SIG-M5 treated with dmso at 0.1 percent for 504 hours (cell line): ENCODE measurements around the gene ZNF324.
"Not testable (repeated sequence)": the region's sequence is repeated elsewhere in the genome, so short reads cannot be mapped to it uniquely, and the experiment has no call there.

Experiments used
- DNase-seq: peaks from one replicate; lab custom pipeline; 2025; ENCODE audit not compliant: unreplicated experiment; lab: John Stamatoyannopoulos, UW

The ZNF324 gene

GRCh38 chr19:58498316-58499020 lies 31.6 kb downstream of the ZNF324 start:
- DNase-seq: no peak

GRCh38 chr19:58499021-58499927 lies 32.4 kb downstream of the ZNF324 start:
- DNase-seq: peak; percentile 98

GRCh38 chr19:58500242-58500641 lies 33.4 kb downstream of the ZNF324 start:
- no peak for DNase-seq

- DNase-seq: not testable (repeated sequence)
Measured at GRCh38 chr19:58507602-58508223, 40.8 kb downstream of the ZNF324 start.

GRCh38 chr19:58509731-58510083 lies 42.8 kb downstream of the ZNF324 start:
- no peak for DNase-seq

GRCh38 chr19:58510084-58510862 lies 43.4 kb downstream of the ZNF324 start:
- DNase-seq: no peak

- no peak for DNase-seq
Measured at GRCh38 chr19:58511353-58512208, 44.7 kb downstream of the ZNF324 start, which contains the start of gene SLC27A5. Gene SLC27A5, minus strand, starts transcription at chr19:58511992. Its CDS starts 37 bp downstream, at chr19:58511955.

GRCh38 chr19:58513213-58513693 lies 46.4 kb downstream of the ZNF324 start:
- no peak for DNase-seq

GRCh38 chr19:58513694-58514563 lies 47.0 kb downstream of the ZNF324 start:
- DNase-seq: peak; percentile 84

GRCh38 chr19:58514564-58515022 lies 47.7 kb downstream of the ZNF324 start:
- no peak for DNase-seq

- no peak for DNase-seq
Measured at GRCh38 chr19:58515259-58515658, 48.4 kb downstream of the ZNF324 start.

GRCh38 chr19:58516246-58516836 lies 49.5 kb downstream of the ZNF324 start:
- DNase-seq: no peak

- DNase-seq: no peak
Measured at GRCh38 chr19:58516964-58517833, 50.3 kb downstream of the ZNF324 start.

GRCh38 chr19:58518256-58519086 lies 51.6 kb downstream of the ZNF324 start:
- peak; percentile 75 for DNase-seq

GRCh38 chr19:58519087-58519354 lies 52.1 kb downstream of the ZNF324 start:
- peak; percentile 65 for DNase-seq

- peak; percentile 97 for DNase-seq
Measured at GRCh38 chr19:58519355-58520256, 52.7 kb downstream of the ZNF324 start, which contains the start of gene ZBTB45. Gene ZBTB45, minus strand, starts transcription at chr19:58519810. Its CDS starts 2,137 bp downstream, at chr19:58517673.
